ENCODE data around the gene SMPD3. TPM values are rescaled to one million over a fixed set of nuclear protein-coding genes. Genes with fewer than 3 reads are reported as not detected.

Gene SMPD3
- total and polyA plus RNA-seq, 2 of the 4 experiments (the other 2 are of a cell fraction), result not detected

DNA sequence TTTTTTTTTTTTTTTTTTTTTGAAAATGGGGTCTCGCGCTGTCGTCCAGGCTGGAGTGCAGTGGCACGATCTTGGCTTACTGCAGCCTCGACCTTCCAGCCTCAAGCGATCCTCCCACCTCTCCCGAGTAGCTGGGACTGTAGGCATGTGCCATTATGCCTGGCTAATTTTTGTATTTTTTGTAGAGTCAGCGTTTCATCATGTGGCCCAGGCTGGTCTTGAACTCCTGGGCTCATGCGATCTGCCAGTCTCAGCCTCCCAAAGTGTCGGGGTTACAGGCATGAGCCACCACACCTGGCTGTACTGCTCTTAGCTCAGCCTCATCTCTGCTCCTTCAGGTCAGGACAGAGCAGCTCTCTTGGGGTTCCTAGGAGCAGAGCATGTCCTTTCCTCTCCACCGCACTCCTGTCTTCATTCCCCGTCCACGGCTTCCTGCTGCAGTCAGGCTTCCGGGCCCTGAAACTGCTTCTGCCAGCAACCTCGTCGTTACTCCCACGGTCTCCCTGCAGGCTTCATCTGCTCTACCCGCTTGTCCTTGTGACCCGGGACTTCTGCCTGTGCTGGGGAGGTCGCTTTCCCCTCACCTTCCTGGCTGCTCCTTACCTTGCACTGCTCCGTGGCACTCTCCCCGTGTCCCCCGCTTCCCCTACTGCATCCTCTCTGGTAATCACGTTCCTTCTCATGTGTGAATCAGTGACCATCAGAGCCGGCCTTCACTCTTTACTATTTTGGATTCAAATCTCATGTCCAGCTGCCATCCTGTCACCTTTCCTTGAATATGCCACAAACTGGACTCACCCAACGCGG is 99.5 kb downstream of the SMPD3 start:
- Histone ChIP-seq H2BK120ac (ENCODE audit: low read depth, low read length) (no peak overlapping the region), H2BK5ac (ENCODE audit: low read depth, low read length, poor library complexity, severe bottlenecking) (no peak overlapping the region), H3K79me1 (ENCODE audit: low read depth in 1 of 2, low read length in 2 of 2) (no peaks in the 10 kb centered on the region), H4K91ac (ENCODE audit: insufficient read depth, low read depth, low read length) (no peak overlapping the region), H3K4me2 (ENCODE audit: low read depth, low read length) (no peak overlapping the region), H2AFZ (replicated peaks; ENCODE audit: low read length, poor library complexity) (no peak overlapping the region), H3K4me1 (ENCODE audit: control insufficient read depth, insufficient read depth, low read length) (no peaks in the 10 kb centered on the region), H3K4me3 (ENCODE audit: insufficient read depth, low read depth, low read length) (no peak overlapping the region), H3K27me3 (ENCODE audit: control insufficient read depth, insufficient read depth, low read length) (no peaks in the 10 kb centered on the region), H4K8ac (ENCODE audit: low read depth in 2 of 2, low read length in 2 of 2) (no peak overlapping the region), H3K27ac (ENCODE audit: insufficient read depth, low read length) (no peak overlapping the region), H2AK9ac (replicated peaks; ENCODE audit: low read depth, low read length, poor library complexity) (no peak overlapping the region), H4K5ac (ENCODE audit: low read depth, low read length) (no peak overlapping the region), H3K18ac (ENCODE audit: low read depth, low read length) (no peak overlapping the region), H3K56ac (ENCODE audit: extremely low read depth, insufficient read depth, low read length) (no peak overlapping the region), H3K4ac (ENCODE audit: low read depth, low read length) (no peak overlapping the region), H4K20me1 (ENCODE audit: insufficient read depth, low read length) (no peaks in the 10 kb centered on the region; the same call in 1 of the 2 replicates), H3K36me3 (ENCODE audit: control insufficient read depth, insufficient read depth, low read length) (peaks cover 73% of the 10 kb centered on the region), H3K14ac (replicated peaks; ENCODE audit: low read depth, low read length) (no peak overlapping the region), H3K9ac (ENCODE audit: low read depth, low read length) (no peak overlapping the region), H3K23ac (ENCODE audit: low read depth, low read length) (no peak overlapping the region), H2BK20ac (ENCODE audit: low read depth, low read length) (no peak overlapping the region), H3K9me3 (ENCODE audit: control insufficient read depth, insufficient read depth, low read length) (no peaks in the 10 kb centered on the region), H3K9me1 (ENCODE audit: insufficient read depth, low read length) (peaks cover 4% of the 10 kb centered on the region; the same call in 1 of the 2 replicates), H2BK15ac (ENCODE audit: low read depth, low read length) (no peak overlapping the region), H2AK5ac (ENCODE audit: low read depth, low read length) (no peak overlapping the region)
- BruUV-seq (replicated peaks), result no TSS peak
- ATAC-seq (ENCODE audit: low read depth) (no peak), DNase-seq (no peak)
- 98% methylated on average over 11 of the region's 27 CpGs; no CpG with 5 or more reads in 1 of the 2 experiments for WGBS, 2 experiments (ENCODE audit: extremely low coverage in 2 of 2, insufficient read length in 1 of 2)
- POLR2A ChIA-PET (ENCODE audit: unreplicated experiment), result no interaction called here
- intact Hi-C loops (cut with micrococcal nuclease), result no loop called here
- dilution Hi-C loops (cut with HindIII; ENCODE audit: low sequenced_read_pairs, unreplicated experiment), result no loop called here
- CTCF ChIA-PET, result no interaction called here
- TF ChIP-seq RCOR1 (IDR thresholded peaks at IDR 0.05; ENCODE audit: insufficient replicate concordance, low read length), result no peak
- peak; percentile 82 for TF ChIP-seq MAFK (IDR thresholded peaks at IDR 0.05; ENCODE audit: low read depth, low read length)
- no peak for TF ChIP-seq BHLHE40 (IDR thresholded peaks at IDR 0.05; ENCODE audit: low read depth, low read length)
- in situ Hi-C loops (cut with MboI; ENCODE audit: low sequenced_read_pairs), result no loop called here

All from IMR-90 (cell line).